AML-193 (cell line): Measurements from ENCODE around the gene ST3GAL6.

Experiments used
- DNase-seq, 2 experiments: peaks; one replicate each; lab custom pipeline; 2025; lab: John Stamatoyannopoulos, UW

ST3GAL6 gene

GRCh38 chr3:98777286-98777685 is 14.1 kb downstream of the ST3GAL6 start:
- no peak for DNase-seq

DNA sequence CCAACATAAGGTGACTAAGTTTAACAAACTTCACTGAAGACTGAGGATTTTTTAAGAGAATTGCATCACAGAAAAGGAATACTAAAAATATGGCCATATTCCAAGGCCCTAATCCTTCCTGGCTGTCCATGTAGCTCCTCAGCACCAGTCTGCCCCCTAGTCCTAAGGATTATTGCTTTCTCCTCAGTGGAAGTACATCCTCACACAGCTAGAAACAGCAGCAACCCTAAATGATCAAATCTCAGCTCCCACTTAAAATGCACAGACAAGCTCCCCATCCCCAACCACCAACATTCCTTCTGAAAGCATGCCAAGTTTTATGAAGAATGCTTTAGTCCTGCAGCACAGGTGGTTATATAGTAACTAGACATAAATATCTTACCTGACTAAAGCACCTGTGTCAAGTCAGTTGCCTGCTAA is 14.7 kb downstream of the ST3GAL6 start:
- no peak for DNase-seq

- DNase-seq, result peak; percentile 87
Measured at GRCh38 chr3:98778383-98778782, 15.2 kb downstream of the ST3GAL6 start.

DNA sequence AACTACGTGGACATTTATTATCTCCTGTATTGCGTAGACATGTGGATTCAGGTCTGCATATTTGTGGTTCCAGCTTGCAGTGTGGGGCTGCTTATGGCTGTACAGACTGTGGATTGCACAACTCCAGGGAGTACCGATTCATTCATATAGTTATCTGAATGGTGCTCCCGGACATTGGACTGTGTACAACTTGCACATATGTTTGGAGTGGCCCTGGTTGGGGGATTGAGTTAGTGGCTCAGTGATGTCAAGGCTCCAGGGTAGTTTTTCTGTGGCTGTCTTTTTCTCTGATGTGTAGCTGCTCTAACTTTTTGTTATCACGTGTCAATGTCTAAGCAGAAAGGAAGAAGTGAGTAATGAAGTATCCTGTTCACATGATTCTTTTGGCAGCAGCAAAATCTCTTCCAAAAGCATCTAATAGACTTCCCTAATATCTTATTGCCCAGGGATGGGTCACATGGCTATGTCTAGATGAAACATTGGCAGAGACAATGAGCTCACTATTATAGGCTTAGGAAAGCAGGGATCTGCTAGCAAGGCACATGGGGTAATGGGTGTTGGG is 15.8 kb downstream of the ST3GAL6 start:
- DNase-seq, result peak; percentile 87 to 89

DNA sequence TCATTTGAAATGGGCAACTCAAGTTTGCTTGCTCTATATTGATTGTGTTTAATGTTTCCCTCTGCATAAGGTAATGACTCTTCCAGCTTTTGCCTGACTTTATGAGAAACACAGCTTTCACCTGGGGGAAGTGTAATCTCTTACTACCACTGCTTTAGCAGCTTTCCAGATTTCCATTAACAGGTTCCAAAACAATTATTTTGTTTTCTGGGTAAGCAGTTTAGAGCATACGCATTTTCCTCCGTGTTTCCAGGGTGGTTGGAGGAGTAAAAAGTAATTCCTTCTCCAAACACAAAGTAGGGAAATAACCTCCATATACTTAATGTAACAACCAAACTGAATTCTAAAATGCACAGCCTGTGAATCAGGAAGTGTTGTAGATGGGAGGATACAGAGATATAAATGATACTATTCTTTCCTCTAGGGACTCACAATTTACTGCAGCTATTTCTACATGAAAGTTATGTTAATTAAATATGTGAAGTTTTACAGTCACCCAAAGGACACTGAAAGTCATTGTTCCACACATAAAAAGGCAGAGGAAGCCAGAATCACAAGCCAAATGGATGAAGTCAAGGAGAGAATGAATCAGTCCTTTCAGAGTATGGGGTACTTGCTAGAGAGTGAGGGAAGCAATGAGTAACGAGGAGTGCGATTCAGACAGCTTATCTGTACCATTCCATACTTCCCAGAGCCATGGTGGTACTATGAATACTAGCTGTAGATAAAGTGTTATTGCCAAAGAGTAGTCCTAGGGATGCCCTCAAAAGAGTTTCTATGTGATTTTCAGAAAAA is 16.6 kb downstream of the ST3GAL6 start:
- no peak for DNase-seq

GRCh38 chr3:98780343-98780742 is 17.2 kb downstream of the ST3GAL6 start:
- no peak for DNase-seq

- DNase-seq, result no peak
Measured at GRCh38 chr3:98782824-98783500, 19.8 kb downstream of the ST3GAL6 start.

- DNase-seq, result no peak
Measured at GRCh38 chr3:98784042-98784441, 20.9 kb downstream of the ST3GAL6 start.

DNA sequence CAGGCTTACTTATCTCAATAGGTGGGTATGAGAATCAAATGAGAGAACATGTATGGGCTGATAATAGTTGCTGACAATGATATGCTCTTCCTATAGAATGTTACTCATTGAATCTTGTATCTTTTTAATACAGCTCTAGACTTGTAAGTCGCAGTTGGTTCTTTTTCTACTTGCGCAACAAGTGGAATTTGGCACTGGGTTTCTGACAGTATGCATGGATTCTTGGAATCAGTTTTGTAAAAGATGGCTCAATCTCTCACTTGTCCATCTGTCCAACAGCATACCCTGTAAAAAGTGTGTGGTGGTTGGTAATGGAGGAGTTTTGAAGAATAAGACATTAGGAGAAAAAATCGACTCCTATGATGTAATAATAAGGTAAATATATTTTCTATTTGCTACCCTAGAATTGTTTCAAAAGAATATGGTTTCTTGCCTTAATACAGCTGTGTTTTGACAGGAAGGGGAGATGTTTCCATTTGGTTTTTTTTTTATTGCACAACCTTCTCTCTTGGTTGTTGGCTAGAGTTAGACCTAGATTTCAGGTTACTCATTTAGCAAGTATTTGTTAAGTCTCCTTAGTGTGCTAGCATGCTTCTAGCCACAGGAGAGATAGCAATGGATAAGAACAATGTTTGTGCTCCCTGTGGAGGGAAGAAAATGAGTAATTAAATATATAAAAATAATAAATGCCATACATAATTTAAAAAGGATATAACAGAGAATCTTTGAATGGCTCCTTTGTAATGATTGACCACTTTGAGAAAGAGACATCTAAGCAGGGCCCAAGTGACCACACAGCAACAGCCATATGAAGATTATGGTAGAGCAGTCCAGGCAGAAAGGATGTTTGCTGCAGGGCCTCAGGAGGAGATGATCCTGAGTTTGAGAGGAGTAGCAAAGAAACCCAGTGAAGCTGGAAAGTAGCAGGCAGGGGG is 21.8 kb downstream of the ST3GAL6 start:
- DNase-seq, result peak; percentile 72 to 74

- peak; percentile 91 to 94 for DNase-seq
Measured at GRCh38 chr3:98786364-98787006, 23.3 kb downstream of the ST3GAL6 start.

- DNase-seq, result no peak
Measured at GRCh38 chr3:98787181-98787580, 24.0 kb downstream of the ST3GAL6 start.

DNA sequence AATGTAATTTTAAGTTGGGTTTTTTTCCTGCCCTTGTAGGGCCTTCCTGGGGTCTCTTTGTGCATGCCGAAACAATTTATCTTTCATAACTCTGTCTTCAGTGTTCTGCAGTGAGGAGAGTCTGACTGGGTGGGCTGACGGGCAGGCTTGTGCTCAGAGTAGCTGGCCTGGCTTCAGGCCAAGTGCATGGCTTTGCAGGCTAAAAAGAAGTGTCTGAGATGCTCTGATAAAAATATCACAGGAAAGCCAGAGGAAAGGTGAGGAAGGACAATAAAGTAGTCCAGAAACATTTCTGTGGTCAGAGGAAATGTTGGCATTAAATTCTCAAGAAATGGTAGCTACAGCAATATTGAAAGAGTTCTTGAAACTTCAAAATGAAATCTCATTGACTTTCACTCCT is 25.5 kb downstream of the ST3GAL6 start:
- DNase-seq, result no peak

GRCh38 chr3:98791341-98792325 is 28.5 kb downstream of the ST3GAL6 start:
- no peak for DNase-seq

DNA sequence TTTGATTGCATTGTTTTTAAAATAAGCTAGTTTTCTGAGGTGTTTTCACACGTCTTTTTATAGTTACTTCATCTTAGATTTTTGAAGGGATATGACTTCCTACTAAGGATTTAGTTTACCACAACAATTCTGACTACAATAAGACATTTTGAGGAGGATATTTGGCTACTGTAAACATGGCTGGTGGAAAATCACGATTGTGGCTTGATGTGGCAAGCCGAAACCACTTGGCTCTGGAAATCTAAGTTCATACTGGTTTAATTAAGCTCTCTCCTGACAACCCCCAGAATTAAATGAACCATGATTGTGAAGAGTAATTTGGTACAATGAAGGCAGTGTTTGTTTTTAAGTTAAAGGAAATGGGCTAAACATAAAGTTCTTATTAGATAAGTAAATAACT is 30.8 kb downstream of the ST3GAL6 start:
- no peak for DNase-seq

GRCh38 chr3:98796334-98796733 is 33.2 kb downstream of the ST3GAL6 start:
- DNase-seq, result no peak

DNA sequence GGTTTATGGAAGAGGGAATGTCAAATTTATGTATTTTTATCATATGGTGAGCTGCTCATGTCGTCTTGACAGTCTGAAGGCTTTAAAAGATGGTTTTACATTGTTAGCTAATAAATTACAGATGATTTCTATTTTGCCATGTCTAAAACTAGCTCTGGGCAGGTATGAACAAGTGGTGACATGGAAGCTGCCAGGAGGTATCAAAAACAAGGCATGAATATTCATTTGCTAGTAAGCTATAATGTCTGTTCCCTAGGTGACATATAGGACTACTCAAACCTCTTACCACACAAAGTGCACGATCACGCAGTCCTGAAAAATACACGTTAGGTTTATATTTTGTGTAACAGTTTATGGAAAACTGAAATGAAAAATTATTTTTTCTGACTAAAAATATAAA is 34.8 kb downstream of the ST3GAL6 start:
- DNase-seq, result no peak

DNA sequence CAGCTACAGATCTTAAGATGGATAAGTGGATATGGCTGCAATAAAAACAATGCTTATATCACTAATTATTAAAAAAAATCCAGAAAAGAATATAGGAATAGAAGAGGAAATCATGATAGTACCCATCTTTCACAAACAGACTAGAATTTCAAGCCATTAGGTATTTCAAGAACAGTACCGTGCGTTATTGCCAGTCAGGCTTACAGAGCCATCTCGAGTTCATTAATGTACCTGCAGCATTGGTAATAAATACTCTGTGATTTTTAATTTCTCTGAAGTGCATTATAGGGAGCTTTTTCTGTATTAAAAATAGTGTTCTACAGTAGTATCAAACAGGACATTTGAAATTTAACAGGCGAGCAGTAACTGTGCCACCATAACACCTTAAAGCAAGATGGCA is 35.7 kb downstream of the ST3GAL6 start:
- DNase-seq, result no peak

DNA sequence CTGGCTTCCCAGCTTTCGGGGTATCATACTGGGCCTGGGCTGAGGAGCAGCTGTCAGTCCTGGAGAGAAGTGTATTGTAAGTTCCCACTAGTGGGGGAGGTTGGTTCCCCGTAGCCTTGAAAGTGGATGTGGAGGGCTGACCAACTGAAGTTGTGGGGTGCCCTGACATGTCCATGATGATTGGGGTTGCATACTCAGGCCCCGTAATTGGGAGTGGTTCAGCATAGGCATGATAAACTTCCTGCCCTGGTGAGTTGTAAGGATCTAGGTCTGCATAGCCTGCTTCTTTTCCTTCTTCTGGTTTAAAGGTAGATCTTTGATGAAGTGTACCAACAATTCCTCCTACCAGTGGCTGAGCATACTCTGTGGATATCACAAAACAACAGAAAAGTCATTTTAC is 36.3 kb downstream of the ST3GAL6 start:
- no peak for DNase-seq

DNA sequence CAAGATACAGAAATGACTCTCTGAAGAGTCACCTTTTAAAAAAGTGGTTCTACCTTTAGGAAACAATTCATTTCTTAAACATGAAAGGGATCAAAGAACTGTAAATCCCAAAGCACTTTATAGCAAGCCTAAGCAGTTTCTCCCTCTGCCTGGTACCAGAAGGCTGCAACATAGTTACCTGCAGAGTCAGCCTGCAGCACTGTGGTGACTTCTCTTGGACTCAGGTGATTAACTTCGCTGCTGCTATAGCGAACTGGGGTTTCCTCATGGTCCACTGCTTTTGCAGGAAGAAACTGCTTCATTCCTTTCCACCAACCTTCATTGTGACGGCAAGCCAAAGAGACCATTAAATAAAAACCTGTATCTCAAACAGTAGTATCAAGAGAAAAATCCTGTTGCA is 37.3 kb downstream of the ST3GAL6 start:
- no peak for DNase-seq

GRCh38 chr3:98801043-98801747 is 38.1 kb downstream of the ST3GAL6 start:
- no peak for DNase-seq
